ENCODE data around the gene NPEPL1.
A peak's percentile ranks its signal among the peaks of the same experiment; 100 is the strongest.

The NPEPL1 gene

DNA sequence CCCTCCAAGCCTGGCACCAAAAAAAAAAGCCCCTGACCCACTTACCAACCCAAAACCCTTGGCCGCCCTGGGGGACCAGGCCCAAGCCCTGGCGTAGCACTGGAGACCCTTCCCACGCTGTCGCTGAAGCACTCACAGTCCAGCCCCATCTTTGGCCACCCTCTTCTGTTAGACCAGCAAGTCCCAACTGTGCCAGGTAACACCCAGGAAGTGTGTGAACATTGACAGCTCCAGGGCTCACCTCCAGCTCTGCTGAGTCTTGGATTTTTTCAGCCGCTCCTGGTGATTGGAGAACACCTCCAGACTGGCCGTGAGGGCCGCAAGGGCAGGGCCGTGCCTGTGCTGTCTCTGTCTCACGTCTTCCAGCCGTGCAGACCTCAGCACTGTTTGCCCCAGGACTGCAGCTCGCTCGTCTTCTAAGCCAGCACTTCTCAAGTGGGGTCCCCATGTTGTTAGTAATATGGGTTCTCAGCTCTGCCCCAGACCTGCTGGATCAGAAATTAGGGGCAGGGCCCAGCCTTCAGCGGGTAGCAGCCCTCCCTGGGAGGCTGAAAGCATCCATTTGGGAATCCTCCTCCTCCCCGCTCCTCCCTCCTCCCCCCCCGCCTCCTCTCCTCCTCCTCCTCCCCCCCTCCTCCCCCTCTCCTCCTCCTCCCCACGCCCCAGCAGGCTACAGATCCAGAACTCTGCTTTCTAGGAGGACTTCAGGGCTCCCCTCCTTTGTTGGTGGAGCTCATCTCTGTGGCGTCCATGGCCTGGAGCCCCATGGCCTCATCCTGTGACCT is 18.1 kb downstream of the NPEPL1 start:
- TF ChIP-seq, protein P1, sequence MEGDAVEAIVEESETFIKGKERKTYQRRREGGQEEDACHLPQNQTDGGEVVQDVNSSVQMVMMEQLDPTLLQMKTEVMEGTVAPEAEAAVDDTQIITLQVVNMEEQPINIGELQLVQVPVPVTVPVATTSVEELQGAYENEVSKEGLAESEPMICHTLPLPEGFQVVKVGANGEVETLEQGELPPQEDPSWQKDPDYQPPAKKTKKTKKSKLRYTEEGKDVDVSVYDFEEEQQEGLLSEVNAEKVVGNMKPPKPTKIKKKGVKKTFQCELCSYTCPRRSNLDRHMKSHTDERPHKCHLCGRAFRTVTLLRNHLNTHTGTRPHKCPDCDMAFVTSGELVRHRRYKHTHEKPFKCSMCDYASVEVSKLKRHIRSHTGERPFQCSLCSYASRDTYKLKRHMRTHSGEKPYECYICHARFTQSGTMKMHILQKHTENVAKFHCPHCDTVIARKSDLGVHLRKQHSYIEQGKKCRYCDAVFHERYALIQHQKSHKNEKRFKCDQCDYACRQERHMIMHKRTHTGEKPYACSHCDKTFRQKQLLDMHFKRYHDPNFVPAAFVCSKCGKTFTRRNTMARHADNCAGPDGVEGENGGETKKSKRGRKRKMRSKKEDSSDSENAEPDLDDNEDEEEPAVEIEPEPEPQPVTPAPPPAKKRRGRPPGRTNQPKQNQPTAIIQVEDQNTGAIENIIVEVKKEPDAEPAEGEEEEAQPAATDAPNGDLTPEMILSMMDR (IDR thresholded peaks at IDR 0.05; ENCODE audit: control extremely low read depth, extremely low read depth, low read depth, missing control alignments): no peak
- CTCF ChIA-PET: no interaction called here

DNA sequence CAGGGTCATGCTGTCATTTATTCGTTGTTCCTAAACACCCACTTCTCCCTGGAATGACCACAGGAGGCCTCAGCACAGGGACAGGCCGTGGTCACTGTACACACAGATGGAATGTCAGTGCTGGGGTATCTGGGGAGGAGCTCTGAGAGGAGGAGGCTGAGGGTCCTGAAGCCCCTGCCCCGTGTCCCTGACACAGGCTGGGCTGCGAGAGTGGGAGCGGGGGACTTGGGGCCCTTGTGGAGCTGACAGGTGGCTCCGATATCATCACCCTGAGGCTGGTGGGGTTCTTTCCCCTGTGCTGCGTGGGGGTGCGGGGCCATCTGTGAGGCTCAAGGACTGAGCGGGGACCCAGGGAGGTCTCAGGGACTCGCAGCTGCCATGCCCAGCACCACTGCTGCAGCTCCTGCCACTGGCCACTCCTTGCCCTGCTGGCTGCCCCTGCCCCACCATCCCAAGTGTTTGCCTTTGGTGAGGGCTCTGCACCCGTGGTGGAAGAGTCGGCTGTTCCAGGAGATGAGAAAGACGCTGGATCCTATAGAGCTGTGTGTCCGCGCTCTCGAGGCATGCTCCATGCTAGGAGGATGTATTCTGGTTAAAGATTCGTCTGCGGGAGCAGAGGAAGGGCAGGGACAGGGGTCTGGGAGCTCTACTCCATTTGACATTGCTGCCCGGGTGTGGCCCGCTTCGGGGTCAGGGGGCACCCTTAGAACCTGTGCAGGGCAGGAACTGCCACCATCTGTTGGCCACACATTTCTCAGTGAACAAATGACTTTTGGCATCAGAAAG is 18.9 kb downstream of the NPEPL1 start:
- DNase-seq (ENCODE audit: extremely low spot score): no peak
- TF ChIP-seq, protein P1 (IDR thresholded peaks at IDR 0.05; ENCODE audit: control extremely low read depth, extremely low read depth, low read depth, missing control alignments): no peak
- ChIA-PET POLR2A (no interaction called here), CTCF (no interaction called here)

More for the DNA sequence above, 18.1 kb downstream of the NPEPL1 start:
- DNase-seq (ENCODE audit: extremely low spot score): no peak
- POLR2A ChIA-PET: no interaction called here

DNA sequence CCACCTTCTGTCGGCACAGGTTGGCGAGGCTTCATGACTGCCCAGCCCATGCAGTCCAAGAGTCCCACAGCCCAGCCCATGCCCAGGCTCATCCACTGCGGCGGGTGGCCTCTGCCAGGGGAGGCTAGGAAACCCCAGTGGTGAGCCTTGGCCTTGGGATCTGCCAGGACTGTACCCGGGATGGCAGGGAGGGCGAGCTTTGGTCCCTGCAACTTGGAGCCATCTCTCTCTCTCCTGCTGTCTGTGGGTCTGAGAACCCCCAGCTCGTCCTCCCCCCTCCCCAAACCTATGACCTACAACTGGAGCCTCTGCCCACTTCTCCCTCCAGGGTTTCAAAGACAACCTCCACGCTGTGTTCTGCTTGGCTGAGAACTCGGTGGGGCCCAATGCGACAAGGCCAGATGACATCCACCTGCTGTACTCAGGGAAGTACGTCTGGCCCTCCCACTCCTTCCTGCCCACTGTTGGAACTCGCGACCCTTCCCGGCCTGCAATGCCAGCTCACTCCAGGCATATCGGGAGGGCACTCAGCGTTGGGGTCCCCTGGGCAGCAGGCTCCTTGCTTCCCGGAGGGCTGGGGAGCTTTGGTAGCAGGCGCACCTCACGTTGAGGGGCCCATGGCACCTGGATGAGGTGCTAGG is 19.7 kb downstream of the NPEPL1 start:
- TF ChIP-seq, protein P1 (IDR thresholded peaks at IDR 0.05; ENCODE audit: control extremely low read depth, extremely low read depth, low read depth, missing control alignments): no peak
- ChIA-PET POLR2A (no interaction called here), CTCF (no interaction called here)
- DNase-seq (ENCODE audit: extremely low spot score): no peak

DNA sequence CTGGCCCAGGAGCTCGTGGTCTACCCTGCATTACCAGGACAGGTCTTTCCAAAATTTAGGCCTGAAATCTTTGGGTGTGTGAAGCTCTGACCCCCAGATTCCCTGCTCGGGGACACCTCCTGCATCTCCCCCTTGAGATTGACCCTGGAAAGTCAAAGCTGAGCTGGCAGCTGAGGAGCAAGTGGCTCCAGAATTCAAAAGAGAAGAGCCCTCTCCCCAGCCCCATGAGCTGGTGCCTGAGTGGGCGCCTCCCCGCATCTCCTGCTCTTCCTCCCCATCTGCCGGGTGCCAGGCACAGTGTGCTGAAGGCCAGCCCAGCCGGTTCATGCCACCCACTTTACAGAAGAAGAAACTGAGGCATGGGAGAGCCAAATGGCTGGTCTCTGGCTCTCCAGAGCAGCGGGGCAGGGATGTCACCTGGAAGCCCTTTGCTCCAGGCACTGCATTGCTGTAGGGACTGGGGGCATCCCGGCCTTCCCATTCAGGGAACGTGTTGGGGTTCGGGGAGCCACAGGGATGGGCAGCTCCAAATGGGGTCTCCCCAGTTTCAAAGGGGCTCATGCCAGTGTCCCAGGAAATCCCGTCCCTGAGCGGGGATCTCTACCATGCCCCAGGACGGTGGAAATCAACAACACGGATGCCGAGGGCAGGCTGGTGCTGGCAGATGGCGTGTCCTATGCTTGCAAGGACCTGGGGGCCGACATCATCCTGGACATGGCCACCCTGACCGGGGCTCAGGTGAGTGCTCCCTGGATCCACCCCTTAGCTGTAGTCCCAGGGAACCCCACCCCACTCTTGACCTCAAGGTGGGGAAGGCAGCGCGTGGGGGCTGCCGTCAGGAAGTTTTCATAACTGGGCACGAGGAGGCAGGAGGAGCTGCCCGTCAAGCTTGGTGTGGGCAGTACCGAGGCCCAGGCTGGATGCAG is 20.5 kb downstream of the NPEPL1 start:
- no peak for DNase-seq (ENCODE audit: extremely low spot score)
- CTCF ChIA-PET: no interaction called here
- TF ChIP-seq, protein P1 (IDR thresholded peaks at IDR 0.05; ENCODE audit: control extremely low read depth, extremely low read depth, low read depth, missing control alignments): no peak
- POLR2A ChIA-PET: no interaction called here

- CTCF ChIA-PET: no interaction called here
Observed at GRCh38 chr20:58713801-58714339, 21.3 kb downstream of the NPEPL1 start.

More at GRCh38 chr20:58713801-58714339, 21.3 kb downstream of the NPEPL1 start:
- peak; percentile 7 for DNase-seq (ENCODE audit: extremely low spot score)
- POLR2A ChIA-PET: no interaction called here
- TF ChIP-seq, protein P1 (IDR thresholded peaks at IDR 0.05; ENCODE audit: control extremely low read depth, extremely low read depth, low read depth, missing control alignments): no peak

Data from GM10248 (cell line).